ENCODE results near the gene ACO1.

The ACO1 gene

GRCh38 chr9:32502464-32502863, 118.0 kb downstream of the ACO1 start:
- no peak for DNase-seq

DNA sequence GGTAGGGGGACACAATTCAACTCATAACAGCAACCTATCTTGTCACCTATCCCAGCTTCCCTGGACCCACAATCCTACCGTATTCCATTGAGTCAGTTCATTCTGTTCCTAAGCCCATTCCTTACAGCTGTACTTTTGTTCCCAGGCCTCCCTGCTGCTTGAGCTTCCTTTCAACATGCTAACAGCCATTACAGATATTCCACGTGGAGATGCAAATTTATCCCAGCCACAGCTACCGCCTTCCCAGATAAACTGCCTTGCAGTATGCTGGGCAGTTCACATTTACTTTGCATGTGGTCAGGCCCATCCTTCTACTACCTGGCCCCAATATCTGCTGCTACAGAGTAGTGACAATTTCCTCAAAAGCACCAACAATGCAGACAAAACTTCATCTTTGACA, 118.6 kb downstream of the ACO1 start:
- DNase-seq: no peak
